ENCODE data around the gene DOK6. TPM values are rescaled to one million over a fixed set of nuclear protein-coding genes. Genes with fewer than 3 reads are reported as not detected.

The DOK6 gene
- total RNA-seq, 1 experiment from 2014 or later = 6.7 TPM

GRCh38 chr18:69674292-69674877, 273.7 kb downstream of the DOK6 start:
- no peak for DNase-seq (ENCODE audit: extremely low read depth, low read depth)

- no peak for DNase-seq (ENCODE audit: extremely low read depth, low read depth)
Observed at GRCh38 chr18:69674966-69675365, 274.3 kb downstream of the DOK6 start.

GRCh38 chr18:69677595-69677994, 276.9 kb downstream of the DOK6 start:
- DNase-seq (ENCODE audit: extremely low read depth, low read depth) = no peak

GRCh38 chr18:69680123-69680522, 279.4 kb downstream of the DOK6 start:
- no peak for DNase-seq (ENCODE audit: extremely low read depth, low read depth)

GRCh38 chr18:69683176-69683575, 282.5 kb downstream of the DOK6 start:
- no peak for DNase-seq (ENCODE audit: extremely low read depth, low read depth)

GRCh38 chr18:69684789-69685188, 284.1 kb downstream of the DOK6 start:
- DNase-seq (ENCODE audit: extremely low read depth, low read depth) = no peak

- no peak for DNase-seq (ENCODE audit: extremely low read depth, low read depth)
Observed at GRCh38 chr18:69686861-69687260, 286.2 kb downstream of the DOK6 start.

- DNase-seq (ENCODE audit: extremely low read depth, low read depth) = no peak
Observed at GRCh38 chr18:69689121-69689759, 288.6 kb downstream of the DOK6 start.

GRCh38 chr18:69691008-69691760, 290.5 kb downstream of the DOK6 start:
- DNase-seq (ENCODE audit: extremely low read depth, low read depth) = no peak

- DNase-seq (ENCODE audit: extremely low read depth, low read depth) = no peak
Observed at GRCh38 chr18:69697069-69697468, 296.4 kb downstream of the DOK6 start.

GRCh38 chr18:69697689-69698088, 297.0 kb downstream of the DOK6 start:
- no peak for DNase-seq (ENCODE audit: extremely low read depth, low read depth)

- DNase-seq (ENCODE audit: extremely low read depth, low read depth) = no peak
Observed at GRCh38 chr18:69701305-69701704, 300.6 kb downstream of the DOK6 start.

GRCh38 chr18:69703461-69703860, 302.8 kb downstream of the DOK6 start:
- DNase-seq (ENCODE audit: extremely low read depth, low read depth) = no peak

- DNase-seq (ENCODE audit: extremely low read depth, low read depth) = no peak
Observed at GRCh38 chr18:69705987-69706386, 305.3 kb downstream of the DOK6 start.

- no peak for DNase-seq (ENCODE audit: extremely low read depth, low read depth)
Observed at GRCh38 chr18:69708844-69709243, 308.2 kb downstream of the DOK6 start.

- no peak for DNase-seq (ENCODE audit: extremely low read depth, low read depth)
Observed at GRCh38 chr18:69715191-69715795, 314.6 kb downstream of the DOK6 start.

GRCh38 chr18:69717586-69717985, 316.9 kb downstream of the DOK6 start:
- no peak for DNase-seq (ENCODE audit: extremely low read depth, low read depth)

GRCh38 chr18:69718912-69719547, 318.3 kb downstream of the DOK6 start:
- DNase-seq (ENCODE audit: extremely low read depth, low read depth) = no peak

- DNase-seq (ENCODE audit: extremely low read depth, low read depth) = no peak
Observed at GRCh38 chr18:69720422-69720821, 319.7 kb downstream of the DOK6 start.

GRCh38 chr18:69723434-69723833, 322.7 kb downstream of the DOK6 start:
- DNase-seq (ENCODE audit: extremely low read depth, low read depth) = no peak

GRCh38 chr18:69725009-69725408, 324.3 kb downstream of the DOK6 start:
- no peak for DNase-seq (ENCODE audit: extremely low read depth, low read depth)

Data from NCI-H460 (cell line).